SK-N-SH treated with all-trans-retinoic acid at 6 μM for 48 hours (cell line): ENCODE data around the gene ASCL2.

Source experiments
- ZC3H10 ChIP-seq: fragments of 250-450 bp; sonication (Bioruptor Pico); IDR thresholded peaks from 2 replicates; pipeline ENCODE4 v1.5.1; 2021; ENCODE audit warnings: mild to moderate bottlenecking, moderate library complexity
- ZFP3 ChIP-seq: fragments of 250-450 bp; sonication (Bioruptor Pico); IDR thresholded peaks from 2 replicates; pipeline ENCODE4 v1.5.0; 2020; ENCODE audit warnings: mild to moderate bottlenecking, moderate library complexity

- no peak for TF ChIP-seq ZC3H10
- no peak for TF ChIP-seq ZFP3 (CRISPR knock-in tag)
Measured at GRCh38 chr11:2275334-2276279, 5.2 kb upstream of the ASCL2 start.
